Left lung (tissue), 10 donors: ENCODE results near the gene CDHR4. TPM values are rescaled to one million over a fixed set of nuclear protein-coding genes. Genes with fewer than 3 reads are reported as not detected.
A peak's percentile ranks its signal among the peaks of the same experiment; 100 is the strongest.
"Not testable (repeated sequence)": the region's sequence is repeated elsewhere in the genome, so short reads cannot be mapped to it uniquely, and the experiment has no call there.

Experiments
- ATAC-seq: fragments of 200-7000 bp; cut with Tn5 transposase; one replicate; pipeline ENCODE4 v1.9.1; 2020; ENCODE audit warnings: moderate library complexity
- DNase-seq, 4 donors: peaks; one replicate each; pipeline ENCODE4 v3.0.0-alpha.2; 2013 to 2020
- H3K27ac ChIP-seq, 2 donors: fragments of 200-600 bp; sonication (generic) in 1 of 2; one replicate each; pipeline versions ENCODE4 v1.5.0 to v1.8.0; 2020 to 2021
- H3K27me3 ChIP-seq, 2 donors: fragments of 200-600 bp; sonication (generic) in 1 of 2; one replicate each; pipeline versions ENCODE4 v1.5.0 to v1.8.0; 2020 to 2021
- H3K36me3 ChIP-seq, 2 donors: fragments of 200-600 bp; sonication (generic) in 1 of 2; one replicate each; pipeline versions ENCODE4 v1.5.0 to v1.8.0; 2020 to 2021
- H3K4me1 ChIP-seq, 2 donors: fragments of 200-600 bp; one replicate each; pipeline ENCODE4 v1.8.0; 2021
- H3K4me3 ChIP-seq, 2 donors: fragments of 200-600 bp; sonication (generic) in 1 of 2; one replicate each; pipeline versions ENCODE4 v1.5.0 to v1.8.0; 2020 to 2021; ENCODE audit warnings: mild to moderate bottlenecking in 1 of 2
- H3K9me3 ChIP-seq, 2 donors: fragments of 200-600 bp; sonication (generic) in 1 of 2; one replicate each; pipeline versions ENCODE4 v1.5.0 to v1.8.0; 2020 to 2021
- intact Hi-C, 2 donors: fragments of 100-400 bp; cut with DNase I; formaldehyde crosslinking; loops; one replicate each; pipeline versions ENCODE4 v1.11.2 to v1.14.2; 2022
- polyA plus RNA-seq, 6 donors: library from polyadenylated mRNA; unstranded; fragments of 120-200 nt; gene quantifications; one replicate each; pipeline ENCODE4 v1.2.1, GENCODE V29; 2013; ENCODE audit not compliant: insufficient read length in 6 of 6
- total RNA-seq, 2 donors: library from RNA; stranded (reverse); fragmentation: NEBNext Ultra II Directional; extraction: Animal tissue kit (Norgen Biotek cat#: 25700); gene quantifications; one replicate each; pipeline ENCODE4 v1.2.1, GENCODE V29; 2021
- TF ChIP-seq, protein P1 (sequence below), 2 donors: fragments of 200-600 bp; sonication (generic) in 1 of 2; IDR thresholded peaks; one replicate each; pipeline versions ENCODE4 v1.5.0 to v1.8.0; 2021; ENCODE audit warnings: antibody characterized with exemption in 2 of 2
- donor health status: DM: no; HTN: yes; CAD: no.
- donor health status: DM: no; HTN: no; CAD: no.

CDHR4 gene
- total and polyA plus RNA-seq, 8 donors: 0.20 to 6.5 (median 3.8) TPM

DNA sequence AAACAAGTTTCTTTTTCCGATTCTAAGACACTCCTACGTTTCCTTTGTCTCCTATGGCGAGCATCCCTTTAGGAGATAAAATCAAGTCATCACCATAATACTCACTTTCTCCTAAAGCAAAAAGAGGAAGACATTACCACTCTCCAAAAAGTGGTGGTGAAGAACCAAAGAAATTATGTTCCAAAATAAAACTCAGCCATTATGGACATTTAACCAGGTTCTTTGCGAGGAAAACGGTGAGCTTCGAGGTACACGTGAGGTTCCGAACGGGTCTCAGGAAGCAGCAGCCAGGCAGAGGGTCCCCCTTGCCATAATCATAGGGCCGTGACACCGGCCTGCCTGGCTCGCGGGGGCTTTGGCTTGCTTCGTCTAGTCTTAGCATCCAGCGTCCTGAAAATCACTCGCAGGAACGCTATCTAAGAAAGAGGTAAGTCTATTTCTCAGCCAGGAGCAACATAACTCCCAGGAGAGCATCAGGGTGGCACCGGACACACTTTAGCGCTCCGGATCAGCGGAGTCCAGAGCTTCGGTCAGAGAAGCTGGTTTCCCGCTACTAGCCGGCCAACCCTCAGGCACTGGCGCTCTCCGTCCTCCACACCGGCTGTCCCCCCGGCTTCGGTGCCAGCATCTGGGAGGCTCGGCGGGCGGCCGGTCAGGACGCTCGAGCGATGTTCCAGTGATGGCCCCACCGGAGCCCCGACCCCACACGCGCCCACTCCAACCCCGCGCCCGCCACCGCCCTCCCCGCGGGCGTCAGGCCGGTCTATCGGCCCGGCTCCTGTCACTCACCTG is 13.9 kb downstream of the CDHR4 start:
- Histone ChIP-seq H3K4me3 (peak overlapping the region; percentile 70 to 85), H3K27me3 (no peaks in the 10 kb centered on the region), H3K36me3 (peaks cover 0 to 28% of the 10 kb centered on the region in 2 donors), H3K9me3 (no peaks in the 10 kb centered on the region), H3K27ac (peak overlapping the region; percentile 91 to 95), H3K4me1 (peaks cover 10 to 49% of the 10 kb centered on the region in 2 donors)
- ATAC-seq (peak; percentile 69), DNase-seq (peak in 2 of 4 donors; percentile 23 to 49)
- TF ChIP-seq, protein P1, sequence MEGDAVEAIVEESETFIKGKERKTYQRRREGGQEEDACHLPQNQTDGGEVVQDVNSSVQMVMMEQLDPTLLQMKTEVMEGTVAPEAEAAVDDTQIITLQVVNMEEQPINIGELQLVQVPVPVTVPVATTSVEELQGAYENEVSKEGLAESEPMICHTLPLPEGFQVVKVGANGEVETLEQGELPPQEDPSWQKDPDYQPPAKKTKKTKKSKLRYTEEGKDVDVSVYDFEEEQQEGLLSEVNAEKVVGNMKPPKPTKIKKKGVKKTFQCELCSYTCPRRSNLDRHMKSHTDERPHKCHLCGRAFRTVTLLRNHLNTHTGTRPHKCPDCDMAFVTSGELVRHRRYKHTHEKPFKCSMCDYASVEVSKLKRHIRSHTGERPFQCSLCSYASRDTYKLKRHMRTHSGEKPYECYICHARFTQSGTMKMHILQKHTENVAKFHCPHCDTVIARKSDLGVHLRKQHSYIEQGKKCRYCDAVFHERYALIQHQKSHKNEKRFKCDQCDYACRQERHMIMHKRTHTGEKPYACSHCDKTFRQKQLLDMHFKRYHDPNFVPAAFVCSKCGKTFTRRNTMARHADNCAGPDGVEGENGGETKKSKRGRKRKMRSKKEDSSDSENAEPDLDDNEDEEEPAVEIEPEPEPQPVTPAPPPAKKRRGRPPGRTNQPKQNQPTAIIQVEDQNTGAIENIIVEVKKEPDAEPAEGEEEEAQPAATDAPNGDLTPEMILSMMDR (IDR thresholded peaks at IDR 0.05): no peak
- intact Hi-C loops: no loop called here

DNA sequence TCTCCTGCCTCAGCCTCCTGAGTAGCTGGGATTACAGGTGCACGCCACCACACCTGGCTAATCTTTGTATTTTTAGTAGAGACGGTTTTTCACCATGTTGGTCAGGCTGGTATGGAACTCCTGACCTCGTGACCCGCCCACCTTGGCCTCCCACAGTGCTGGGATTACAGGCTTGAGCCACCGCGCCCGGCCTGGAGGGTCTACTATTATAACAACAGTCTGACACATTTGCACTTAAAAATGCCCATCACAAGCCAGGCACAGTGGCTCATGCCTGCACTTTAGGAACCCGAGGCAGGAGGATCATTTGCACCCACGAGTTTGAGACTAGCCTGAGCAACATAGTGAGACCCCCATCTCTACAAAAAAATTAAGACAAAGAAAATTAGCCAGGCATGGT is 17.4 kb downstream of the CDHR4 start:
- DNase-seq, ATAC-seq, H3K4me3 ChIP-seq, H3K9me3 ChIP-seq, H3K27me3 ChIP-seq, H3K27ac ChIP-seq, intact Hi-C loops: not testable (repeated sequence)
- H3K36me3 ChIP-seq: peaks cover 0 to 35% of the 10 kb centered on the region in 2 donors
- H3K4me1 ChIP-seq: peaks cover 10 to 56% of the 10 kb centered on the region in 2 donors

DNA sequence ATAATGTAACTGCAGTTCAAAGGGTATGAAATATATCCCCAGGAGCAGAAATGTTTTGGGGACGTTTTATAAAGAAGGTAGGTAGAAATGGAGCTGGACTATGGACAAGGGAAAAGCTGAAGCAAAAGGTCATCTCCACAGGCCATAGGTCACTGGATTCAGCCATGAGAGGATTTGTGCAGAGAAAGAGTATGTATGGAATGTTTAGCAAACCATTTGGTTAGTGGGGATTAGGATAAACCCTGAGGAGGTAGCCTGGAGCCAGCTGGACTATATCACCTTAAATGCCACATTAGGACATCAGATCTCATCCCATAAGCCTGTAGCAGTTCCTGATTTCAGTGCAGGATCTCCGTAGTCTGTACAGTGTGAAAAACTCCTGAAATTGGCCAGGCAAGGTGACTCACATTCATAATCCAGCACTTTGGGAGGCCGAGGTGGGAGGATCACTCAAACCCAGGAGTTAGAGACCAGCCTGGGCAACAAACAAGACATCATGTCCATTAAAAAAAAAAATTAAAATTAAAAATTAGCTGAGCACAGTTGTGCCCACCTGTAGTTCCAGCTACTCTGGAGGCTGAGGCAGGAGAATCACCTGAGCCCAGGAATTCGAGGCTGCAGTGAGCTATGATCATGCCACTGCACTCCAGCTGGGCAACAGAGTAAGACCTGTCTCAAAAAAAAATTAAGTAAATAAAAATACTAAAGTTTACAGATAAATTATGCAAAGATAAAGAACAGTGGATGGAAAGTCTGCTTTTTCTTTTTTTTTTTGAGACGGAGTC is 18.1 kb downstream of the CDHR4 start:
- DNase-seq (no peak), ATAC-seq (no peak)
- peaks cover 10 to 49% of the 10 kb centered on the region in 2 donors for H3K4me1 ChIP-seq
- peaks cover 0 to 41% of the 10 kb centered on the region in 2 donors for H3K36me3 ChIP-seq
- H3K27ac ChIP-seq: no peak overlapping the region
- H3K4me3 ChIP-seq: no peak overlapping the region
- H3K27me3 ChIP-seq: no peaks in the 10 kb centered on the region
- no peaks in the 10 kb centered on the region for H3K9me3 ChIP-seq
- intact Hi-C loops: no loop called here
- TF ChIP-seq, protein P1 (IDR thresholded peaks at IDR 0.05): no peak

DNA sequence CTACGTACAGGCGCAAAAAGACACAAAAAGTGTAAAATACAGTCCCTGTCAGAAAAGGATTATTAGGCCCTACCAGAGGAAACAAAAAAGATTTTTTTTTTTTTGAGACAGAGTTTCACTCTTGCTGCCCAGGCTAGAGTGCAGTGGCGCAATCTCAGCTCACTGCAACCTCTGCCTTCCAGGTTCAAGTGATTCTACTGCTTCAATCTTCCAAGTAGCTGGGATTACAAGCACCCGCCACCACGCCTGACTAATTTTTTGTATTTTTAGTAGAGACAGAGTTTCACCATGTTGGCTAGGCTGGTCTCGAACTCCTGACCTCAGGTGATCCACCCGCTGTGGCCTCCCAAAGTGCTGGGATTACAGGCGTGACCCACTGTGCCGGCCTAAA is 18.7 kb downstream of the CDHR4 start:
- H3K27ac ChIP-seq, H3K27me3 ChIP-seq, H3K4me3 ChIP-seq, DNase-seq, H3K9me3 ChIP-seq, intact Hi-C loops: not testable (repeated sequence)
- H3K4me1 ChIP-seq: peaks cover 10 to 49% of the 10 kb centered on the region in 2 donors
- peak; percentile 19 for ATAC-seq
- H3K36me3 ChIP-seq: peaks cover 0 to 48% of the 10 kb centered on the region in 2 donors

DNA sequence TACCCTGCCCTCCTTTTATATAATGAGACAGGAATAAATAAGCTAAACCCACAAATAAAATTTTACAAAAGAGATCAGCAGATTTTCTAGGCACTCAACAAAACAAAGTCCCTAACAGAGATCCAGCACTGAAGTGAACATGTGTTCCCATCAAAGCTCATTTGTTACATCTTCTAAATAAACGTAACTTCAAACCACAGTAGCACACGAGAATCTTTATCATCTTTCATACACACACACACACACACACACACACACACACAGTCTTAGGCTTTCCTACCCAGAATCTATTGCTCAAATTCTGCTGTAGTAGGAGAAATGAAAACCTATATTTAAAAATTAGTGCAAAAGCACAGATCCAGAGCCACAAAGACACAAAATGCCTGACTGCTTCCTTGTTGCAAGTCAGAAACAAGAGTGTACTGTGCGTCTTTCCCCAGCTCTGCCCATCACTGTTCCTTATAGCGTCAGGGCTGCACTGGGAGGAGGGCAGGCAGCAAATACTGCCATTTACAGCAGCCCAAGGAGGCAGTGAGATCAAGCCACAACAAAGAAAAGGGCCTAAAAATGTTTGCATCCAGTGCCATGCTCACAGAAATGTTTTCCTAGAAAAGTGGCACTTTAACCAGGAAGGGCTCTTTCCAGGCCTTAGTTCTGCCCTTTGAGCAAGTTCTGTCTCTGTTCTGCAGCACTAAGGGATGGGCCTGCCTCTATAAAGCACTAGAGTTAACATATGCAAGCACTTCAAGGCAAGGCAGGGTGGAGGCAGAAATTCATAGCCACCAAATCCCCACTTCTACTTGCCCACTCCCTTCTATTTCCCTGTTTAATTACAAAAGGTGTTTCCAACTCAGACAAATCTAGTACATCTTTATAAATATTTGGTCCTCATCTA is 19.3 kb downstream of the CDHR4 start:
- DNase-seq (no peak), ATAC-seq (peak; percentile 77)
- Histone ChIP-seq H3K4me1 (peaks cover 8 to 44% of the 10 kb centered on the region in 2 donors), H3K27ac (no peak overlapping the region), H3K36me3 (peaks cover 0 to 51% of the 10 kb centered on the region in 2 donors), H3K9me3 (no peaks in the 10 kb centered on the region), H3K27me3 (no peaks in the 10 kb centered on the region), H3K4me3 (no peak overlapping the region)
- TF ChIP-seq, protein P1 (IDR thresholded peaks at IDR 0.05): no peak
- intact Hi-C loops: no loop called here
